Naive B cell (primary cell): ENCODE data around the gene ZDHHC16. TPM values are rescaled to one million over a fixed set of nuclear protein-coding genes. Genes with fewer than 3 reads are reported as not detected.

Experiments used
- ATAC-seq, 2 donors: fragments of 150-1000 bp; cut with Tn5 transposase; 2 replicates each; pipeline ENCODE4 v1.10.0; 2021; ENCODE audit warnings: low read depth in 2 of 2, mild to moderate bottlenecking in 2 of 2, moderate library complexity in 2 of 2
- DNase-seq: peaks from one replicate; pipeline ENCODE4 v3.0.0; 2022
- H3K27ac Mint-ChIP-seq, 6 donors: one replicate each; pipeline ENCODE4 v1.8.0; 2020 to 2022; ENCODE audit warnings: mild to moderate bottlenecking in 6 of 6, mixed read lengths in 6 of 6, moderate library complexity in 5 of 6, inconsistent platforms in 2 of 6
- H3K27me3 Mint-ChIP-seq, 3 donors: one replicate each; pipeline ENCODE4 v1.8.0; 2021 to 2022; ENCODE audit warnings: mixed read lengths in 3 of 3, mild to moderate bottlenecking in 1 of 3
- H3K36me3 Mint-ChIP-seq, 2 donors: one replicate each; pipeline ENCODE4 v1.8.0; 2020 to 2022; ENCODE audit warnings: mixed read lengths in 2 of 2, inconsistent platforms in 1 of 2, mild to moderate bottlenecking in 1 of 2
- H3K4me1 Mint-ChIP-seq, 3 donors: one replicate each; pipeline ENCODE4 v1.8.0; 2020 to 2022; ENCODE audit warnings: mixed read lengths in 3 of 3, inconsistent platforms in 1 of 3, mild to moderate bottlenecking in 1 of 3, moderate library complexity in 1 of 3
- H3K4me3 Mint-ChIP-seq, 8 donors: one replicate each; pipeline ENCODE4 v1.8.0; 2020 to 2022; ENCODE audit warnings: mild to moderate bottlenecking in 8 of 8, mixed read lengths in 8 of 8, moderate library complexity in 8 of 8, inconsistent platforms in 2 of 8
- H3K9me3 Mint-ChIP-seq, 7 donors: one replicate each; pipeline ENCODE4 v1.8.0; 2020 to 2022; ENCODE audit warnings: mixed read lengths in 7 of 7, mild to moderate bottlenecking in 5 of 7, inconsistent platforms in 2 of 7, moderate library complexity in 1 of 7
- polyA plus RNA-seq, 6 donors: library from polyadenylated mRNA; unstranded; fragments of 300-500 nt; fragmentation: Illumina TruSeq; gene quantifications; one replicate each; pipeline ENCODE4 v1.2.3, GENCODE V29; 2021; ENCODE audit warnings: low read depth in 6 of 6

Gene ZDHHC16
- polyA plus RNA-seq, 6 donors from 2014 or later, result 23.2 to 57.2 (median 29.5) TPM

- Mint-ChIP-seq H3K27ac (no peak overlapping the region), H3K9me3 (no peaks in the 10 kb centered on the region), H3K36me3 (no peaks in the 10 kb centered on the region), H3K4me3 (no peak overlapping the region), H3K27me3 (no peaks in the 10 kb centered on the region), H3K4me1 (peaks cover 14 to 22% (median 20%) of the 10 kb centered on the region in 3 donors)
- ATAC-seq (no peak), DNase-seq (no peak)
Measured at GRCh38 chr10:97451605-97452004, 5.6 kb downstream of the ZDHHC16 start.

- ATAC-seq, result no peak
- no peak for DNase-seq
- Mint-ChIP-seq H3K36me3 (no peaks in the 10 kb centered on the region), H3K4me1 (peaks cover 14% of the 10 kb centered on the region in 3 donors), H3K27ac (peak overlapping the region in 1 of 6 donors; percentile 62), H3K9me3 (no peaks in the 10 kb centered on the region), H3K27me3 (no peaks in the 10 kb centered on the region), H3K4me3 (no peak overlapping the region)
Measured at GRCh38 chr10:97452352-97452751, 6.4 kb downstream of the ZDHHC16 start.

GRCh38 chr10:97454330-97455036 is 8.5 kb downstream of the ZDHHC16 start:
- no peaks in the 10 kb centered on the region for H3K9me3 Mint-ChIP-seq
- DNase-seq (no peak), ATAC-seq (no peak)
- peaks cover 1 to 9% (median 8%) of the 10 kb centered on the region in 3 donors for H3K4me1 Mint-ChIP-seq
- peaks cover 5 to 16% of the 10 kb centered on the region in 2 donors for H3K36me3 Mint-ChIP-seq
- no peak overlapping the region for H3K4me3 Mint-ChIP-seq
- no peaks in the 10 kb centered on the region for H3K27me3 Mint-ChIP-seq
- peak overlapping the region in 3 of 6 donors; percentile 39 to 69 (median 56) for H3K27ac Mint-ChIP-seq

- no peaks in the 10 kb centered on the region for H3K27me3 Mint-ChIP-seq
- H3K4me1 Mint-ChIP-seq, result no peaks in the 10 kb centered on the region
- peaks cover 10 to 28% of the 10 kb centered on the region in 2 donors for H3K36me3 Mint-ChIP-seq
- no peaks in the 10 kb centered on the region for H3K9me3 Mint-ChIP-seq
- H3K27ac Mint-ChIP-seq, result peak overlapping the region in 1 of 6 donors; percentile 59
- no peak for ATAC-seq
- no peak for DNase-seq
- no peak overlapping the region for H3K4me3 Mint-ChIP-seq
Measured at GRCh38 chr10:97456034-97456685, 10.2 kb downstream of the ZDHHC16 start.

- Mint-ChIP-seq H3K27ac (peak overlapping the region in 1 of 6 donors; percentile 87), H3K36me3 (peaks cover 10 to 28% of the 10 kb centered on the region in 2 donors)
- DNase-seq, result no peak
Measured at GRCh38 chr10:97456686-97457065, 10.7 kb downstream of the ZDHHC16 start.

GRCh38 chr10:97459111-97459510 is 13.1 kb downstream of the ZDHHC16 start:
- Mint-ChIP-seq H3K4me3 (no peak overlapping the region), H3K4me1 (peaks cover 0 to 4% (median 3%) of the 10 kb centered on the region in 3 donors), H3K9me3 (no peaks in the 10 kb centered on the region), H3K27ac (peak overlapping the region in 1 of 6 donors; percentile 87), H3K27me3 (no peaks in the 10 kb centered on the region), H3K36me3 (peaks cover 13 to 28% of the 10 kb centered on the region in 2 donors)
- DNase-seq, result no peak
- no peak for ATAC-seq

More at GRCh38 chr10:97456686-97457065, 10.7 kb downstream of the ZDHHC16 start:
- no peak for ATAC-seq
- H3K4me3 Mint-ChIP-seq, result peak overlapping the region in 1 of 8 donors; percentile 56
- no peaks in the 10 kb centered on the region for H3K27me3 Mint-ChIP-seq
- no peaks in the 10 kb centered on the region for H3K4me1 Mint-ChIP-seq
- H3K9me3 Mint-ChIP-seq, result no peaks in the 10 kb centered on the region

GRCh38 chr10:97459933-97460332 is 14.0 kb downstream of the ZDHHC16 start:
- Mint-ChIP-seq H3K27ac (no peak overlapping the region), H3K4me1 (peaks cover 0 to 6% (median 4%) of the 10 kb centered on the region in 3 donors), H3K4me3 (no peak overlapping the region), H3K27me3 (no peaks in the 10 kb centered on the region), H3K9me3 (no peaks in the 10 kb centered on the region), H3K36me3 (peaks cover 13 to 28% of the 10 kb centered on the region in 2 donors)
- ATAC-seq (no peak), DNase-seq (no peak)

- H3K4me3 Mint-ChIP-seq, result no peak overlapping the region
- ATAC-seq, result no peak
Measured at GRCh38 chr10:97462309-97462708, 16.3 kb downstream of the ZDHHC16 start.

GRCh38 chr10:97463363-97464132 is 17.6 kb downstream of the ZDHHC16 start:
- H3K27ac Mint-ChIP-seq, result no peak overlapping the region
- H3K4me3 Mint-ChIP-seq, result no peak overlapping the region
- ATAC-seq (peak; percentile 40 to 56), DNase-seq (peak; percentile 23)
- H3K4me1 Mint-ChIP-seq, result peaks cover 0 to 6% (median 4%) of the 10 kb centered on the region in 3 donors
- H3K36me3 Mint-ChIP-seq, result peaks cover 18 to 30% of the 10 kb centered on the region in 2 donors
- no peaks in the 10 kb centered on the region for H3K9me3 Mint-ChIP-seq
- no peaks in the 10 kb centered on the region for H3K27me3 Mint-ChIP-seq

More at GRCh38 chr10:97462309-97462708, 16.3 kb downstream of the ZDHHC16 start:
- Mint-ChIP-seq H3K27me3 (no peaks in the 10 kb centered on the region), H3K27ac (no peak overlapping the region), H3K4me1 (peaks cover 0 to 6% (median 4%) of the 10 kb centered on the region in 3 donors), H3K36me3 (peaks cover 22 to 36% of the 10 kb centered on the region in 2 donors), H3K9me3 (no peaks in the 10 kb centered on the region)
- DNase-seq, result no peak

GRCh38 chr10:97464226-97464625 is 18.3 kb downstream of the ZDHHC16 start:
- no peak for ATAC-seq
- Mint-ChIP-seq H3K27me3 (no peaks in the 10 kb centered on the region), H3K27ac (peak overlapping the region in 1 of 6 donors; percentile 41), H3K4me3 (no peak overlapping the region), H3K9me3 (no peaks in the 10 kb centered on the region), H3K36me3 (peaks cover 18 to 23% of the 10 kb centered on the region in 2 donors), H3K4me1 (peaks cover 0 to 6% (median 4%) of the 10 kb centered on the region in 3 donors)
- no peak for DNase-seq

- Mint-ChIP-seq H3K9me3 (no peaks in the 10 kb centered on the region), H3K27me3 (no peaks in the 10 kb centered on the region), H3K36me3 (peaks cover 8 to 11% of the 10 kb centered on the region in 2 donors), H3K4me3 (no peak overlapping the region), H3K4me1 (peaks cover 0 to 6% (median 4%) of the 10 kb centered on the region in 3 donors), H3K27ac (no peak overlapping the region)
- no peak for DNase-seq
- no peak for ATAC-seq
Measured at GRCh38 chr10:97465982-97466381, 20.0 kb downstream of the ZDHHC16 start.

- H3K4me3 Mint-ChIP-seq, result no peak overlapping the region
- peaks cover 8 to 11% of the 10 kb centered on the region in 2 donors for H3K36me3 Mint-ChIP-seq
- no peaks in the 10 kb centered on the region for H3K27me3 Mint-ChIP-seq
- H3K4me1 Mint-ChIP-seq, result peaks cover 0 to 6% (median 4%) of the 10 kb centered on the region in 3 donors
- peak overlapping the region in 1 of 6 donors; percentile 17 for H3K27ac Mint-ChIP-seq
- ATAC-seq, result no peak
- no peaks in the 10 kb centered on the region for H3K9me3 Mint-ChIP-seq
- no peak for DNase-seq
Measured at GRCh38 chr10:97466755-97467154, 20.8 kb downstream of the ZDHHC16 start.

GRCh38 chr10:97468162-97468561 is 22.2 kb downstream of the ZDHHC16 start:
- Mint-ChIP-seq H3K4me3 (no peak overlapping the region), H3K27me3 (no peaks in the 10 kb centered on the region), H3K27ac (peak overlapping the region in 1 of 6 donors; percentile 42), H3K36me3 (peaks cover 8 to 11% of the 10 kb centered on the region in 2 donors), H3K9me3 (no peaks in the 10 kb centered on the region), H3K4me1 (peaks cover 0 to 6% (median 4%) of the 10 kb centered on the region in 3 donors)
- DNase-seq, result no peak
- ATAC-seq, result no peak
